Glutamatergic neuron (in vitro differentiated cells): ENCODE measurements around the gene OTUD5. TPM values are rescaled to one million over a fixed set of nuclear protein-coding genes. Genes with fewer than 3 reads are reported as not detected.

Source experiments
- DNase-seq: peaks from one replicate; pipeline ENCODE4 v3.0.0; 2022
- H3K27ac Mint-ChIP-seq: one replicate; pipeline ENCODE4 v1.8.0; 2020; ENCODE audit warnings: mild to moderate bottlenecking, mixed read lengths, inconsistent platforms; ENCODE audit not compliant: unreplicated experiment
- H3K27me3 Mint-ChIP-seq: one replicate; pipeline ENCODE4 v1.8.0; 2020; ENCODE audit warnings: mild to moderate bottlenecking, moderate library complexity, mixed read lengths, inconsistent platforms; ENCODE audit not compliant: unreplicated experiment
- H3K36me3 Mint-ChIP-seq: one replicate; pipeline ENCODE4 v1.8.0; 2020; ENCODE audit warnings: mild to moderate bottlenecking, mixed read lengths, inconsistent platforms; ENCODE audit not compliant: unreplicated experiment
- H3K4me1 Mint-ChIP-seq: one replicate; pipeline ENCODE4 v1.8.0; 2020; ENCODE audit warnings: mild to moderate bottlenecking, low read depth, mixed read lengths, inconsistent platforms; ENCODE audit not compliant: unreplicated experiment
- H3K4me3 Mint-ChIP-seq: one replicate; pipeline ENCODE4 v1.8.0; 2020; ENCODE audit warnings: mild to moderate bottlenecking, mixed read lengths, inconsistent platforms; ENCODE audit not compliant: unreplicated experiment
- H3K9me3 Mint-ChIP-seq: one replicate; pipeline ENCODE4 v1.8.0; 2020; ENCODE audit warnings: mild to moderate bottlenecking, moderate library complexity, mixed read lengths, inconsistent platforms; ENCODE audit not compliant: unreplicated experiment
- CTCF ChIP-seq: fragments of 200-600 bp; sonication (generic); IDR thresholded peaks from one replicate; pipeline ENCODE4 v1.5.0; 2021; ENCODE audit not compliant: partially characterized antibody, unreplicated experiment
- total RNA-seq: library from RNA; stranded (reverse); fragmentation: NEBNext Ultra II Directional; extraction: Animal tissue kit (Norgen Biotek cat#: 25700); gene quantifications from one replicate; pipeline ENCODE4 v1.2.1, GENCODE V29; 2021; ENCODE audit not compliant: unreplicated experiment

Gene OTUD5
- total RNA-seq, 1 donor from 2014 or later = 68.3 TPM

- H3K4me1 Mint-ChIP-seq = peaks cover 6% of the 10 kb centered on the region
- no peak for TF ChIP-seq CTCF
- no peak overlapping the region for H3K27ac Mint-ChIP-seq
- no peaks in the 10 kb centered on the region for H3K36me3 Mint-ChIP-seq
- no peak for DNase-seq
- H3K4me3 Mint-ChIP-seq = no peak overlapping the region
- H3K27me3 Mint-ChIP-seq = peaks cover 7% of the 10 kb centered on the region
- peaks cover 3% of the 10 kb centered on the region for H3K9me3 Mint-ChIP-seq
Measured at GRCh38 chrX:48909703-48910294, 47.6 kb downstream of the OTUD5 start.

GRCh38 chrX:48908600-48908999, 48.8 kb downstream of the OTUD5 start:
- Mint-ChIP-seq H3K36me3 (no peaks in the 10 kb centered on the region), H3K27ac (no peak overlapping the region)

GRCh38 chrX:48905090-48905790, 52.2 kb downstream of the OTUD5 start:
- Mint-ChIP-seq H3K9me3 (peaks cover 4% of the 10 kb centered on the region), H3K27me3 (peaks cover 3% of the 10 kb centered on the region), H3K4me1 (peaks cover 1% of the 10 kb centered on the region), H3K36me3 (no peaks in the 10 kb centered on the region), H3K27ac (no peak overlapping the region), H3K4me3 (no peak overlapping the region)
- no peak for TF ChIP-seq CTCF
- DNase-seq = no peak

More at GRCh38 chrX:48908600-48908999, 48.8 kb downstream of the OTUD5 start:
- Mint-ChIP-seq H3K27me3 (peaks cover 7% of the 10 kb centered on the region), H3K4me3 (no peak overlapping the region), H3K9me3 (peaks cover 3% of the 10 kb centered on the region), H3K4me1 (peaks cover 7% of the 10 kb centered on the region)
- no peak for TF ChIP-seq CTCF
- no peak for DNase-seq

GRCh38 chrX:48904626-48905025, 52.8 kb downstream of the OTUD5 start:
- Mint-ChIP-seq H3K4me3 (no peak overlapping the region), H3K27ac (no peak overlapping the region), H3K9me3 (peaks cover 4% of the 10 kb centered on the region), H3K4me1 (peaks cover 1% of the 10 kb centered on the region), H3K36me3 (no peaks in the 10 kb centered on the region), H3K27me3 (peaks cover 3% of the 10 kb centered on the region)
- DNase-seq = no peak
- no peak for TF ChIP-seq CTCF

- Mint-ChIP-seq H3K4me3 (no peak overlapping the region), H3K4me1 (peaks cover 1% of the 10 kb centered on the region), H3K27me3 (peaks cover 3% of the 10 kb centered on the region), H3K27ac (no peak overlapping the region), H3K9me3 (peaks cover 4% of the 10 kb centered on the region), H3K36me3 (no peaks in the 10 kb centered on the region)
- no peak for DNase-seq
- TF ChIP-seq CTCF = no peak
Measured at GRCh38 chrX:48904180-48904579, 53.2 kb downstream of the OTUD5 start.
